Spleen (tissue), 7 donors: Measurements from ENCODE around the gene CYP4F22.
"Not testable (repeated sequence)": the region's sequence is repeated elsewhere in the genome, so short reads cannot be mapped to it uniquely, and the experiment has no call there.

Experiments
- POLR2A ChIP-seq, 3 donors: fragments of 450-650 bp; IDR thresholded peaks; one replicate each; pipeline ENCODE4 v1.5.1; 2017; ENCODE audit warnings: antibody characterized with exemption in 3 of 3, mild to moderate bottlenecking in 1 of 3
- POLR2AphosphoS5 ChIP-seq, 3 donors: sonication (generic); formaldehyde crosslinking; IDR thresholded peaks; one replicate each; pipeline ENCODE4 v1.5.1; 2017; ENCODE audit warnings: antibody characterized with exemption in 3 of 3
- TF ChIP-seq, protein P1 (sequence below), 11 experiments: fragments of 200-600 bp in 7 of 11; fragments of 450-650 bp in 4 of 11; sonication (generic) in 4 of 11; IDR thresholded peaks in 8 of 11; conservative IDR thresholded peaks in 3 of 11; 1 replicate in 7 of 11; 2 replicates in 4 of 11; pipeline versions ENCODE4 v1.4.0 to v1.8.0; 2016 to 2021; ENCODE audit warnings: antibody characterized with exemption in 11 of 11, inconsistent platforms in 4 of 11, mild to moderate bottlenecking in 1 of 11
- donor health status: DM: no; HTN: no; CAD: no; lungs with moderate emphysema.
- donor health status: DM: no; HTN: no; CAD: no.
- donor health status: DM: no; HTN: no; CAD: no.

- TF ChIP-seq, protein P1, sequence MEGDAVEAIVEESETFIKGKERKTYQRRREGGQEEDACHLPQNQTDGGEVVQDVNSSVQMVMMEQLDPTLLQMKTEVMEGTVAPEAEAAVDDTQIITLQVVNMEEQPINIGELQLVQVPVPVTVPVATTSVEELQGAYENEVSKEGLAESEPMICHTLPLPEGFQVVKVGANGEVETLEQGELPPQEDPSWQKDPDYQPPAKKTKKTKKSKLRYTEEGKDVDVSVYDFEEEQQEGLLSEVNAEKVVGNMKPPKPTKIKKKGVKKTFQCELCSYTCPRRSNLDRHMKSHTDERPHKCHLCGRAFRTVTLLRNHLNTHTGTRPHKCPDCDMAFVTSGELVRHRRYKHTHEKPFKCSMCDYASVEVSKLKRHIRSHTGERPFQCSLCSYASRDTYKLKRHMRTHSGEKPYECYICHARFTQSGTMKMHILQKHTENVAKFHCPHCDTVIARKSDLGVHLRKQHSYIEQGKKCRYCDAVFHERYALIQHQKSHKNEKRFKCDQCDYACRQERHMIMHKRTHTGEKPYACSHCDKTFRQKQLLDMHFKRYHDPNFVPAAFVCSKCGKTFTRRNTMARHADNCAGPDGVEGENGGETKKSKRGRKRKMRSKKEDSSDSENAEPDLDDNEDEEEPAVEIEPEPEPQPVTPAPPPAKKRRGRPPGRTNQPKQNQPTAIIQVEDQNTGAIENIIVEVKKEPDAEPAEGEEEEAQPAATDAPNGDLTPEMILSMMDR (IDR thresholded peaks at IDR 0.05 in 8 of 11, conservative IDR thresholded peaks at IDR 0.05 in 3 of 11) = not testable (repeated sequence)
- not testable (repeated sequence) for TF ChIP-seq POLR2A, POLR2AphosphoS5 (IDR thresholded peaks at IDR 0.05)
These were observed 6.9 kb downstream of the CYP4F22 start for GRCh38 chr19:15515227-15515625.
